Middle frontal gyrus (tissue), 1 donor: ENCODE data around the gene NHS.

Experiments
- DNase-seq: peaks from one replicate; pipeline ENCODE4 v3.0.0-alpha.2; 2015; ENCODE audit warnings: low spot score; ENCODE audit errors: extremely low spot score

NHS gene

DNA sequence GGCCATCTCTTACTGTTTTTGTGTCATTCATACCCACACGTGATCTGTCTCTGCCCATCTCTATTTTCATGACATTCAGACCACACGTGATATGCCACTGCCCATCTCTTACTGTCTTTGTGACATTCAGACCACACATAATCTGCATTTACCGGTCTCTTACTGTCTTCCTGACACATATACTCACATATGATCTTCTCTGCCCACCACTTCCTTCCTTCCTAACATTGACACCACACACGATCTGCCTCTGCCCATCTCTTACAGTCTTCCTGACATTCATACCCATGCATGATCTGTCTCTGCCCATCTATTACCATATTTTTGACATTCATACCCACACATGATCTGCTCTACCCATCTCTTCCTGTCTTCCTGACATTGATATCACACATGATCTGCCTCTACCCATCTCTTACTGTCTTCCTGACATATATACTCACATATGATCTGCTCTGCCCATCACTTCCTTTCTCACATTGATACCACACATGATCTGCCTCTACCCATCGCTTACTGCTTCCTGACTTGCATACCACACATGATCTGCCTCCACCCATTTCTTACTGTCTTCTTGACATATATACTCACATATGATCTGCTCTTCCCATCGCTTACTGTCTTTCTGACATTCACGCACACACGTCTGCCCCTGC, 398.3 kb downstream of the NHS start:
- no peak for DNase-seq

GRCh38 chrX:17774053-17774452, 399.1 kb downstream of the NHS start:
- DNase-seq = no peak

- no peak for DNase-seq
Measured at GRCh38 chrX:17778997-17779396, 404.0 kb downstream of the NHS start.

DNA sequence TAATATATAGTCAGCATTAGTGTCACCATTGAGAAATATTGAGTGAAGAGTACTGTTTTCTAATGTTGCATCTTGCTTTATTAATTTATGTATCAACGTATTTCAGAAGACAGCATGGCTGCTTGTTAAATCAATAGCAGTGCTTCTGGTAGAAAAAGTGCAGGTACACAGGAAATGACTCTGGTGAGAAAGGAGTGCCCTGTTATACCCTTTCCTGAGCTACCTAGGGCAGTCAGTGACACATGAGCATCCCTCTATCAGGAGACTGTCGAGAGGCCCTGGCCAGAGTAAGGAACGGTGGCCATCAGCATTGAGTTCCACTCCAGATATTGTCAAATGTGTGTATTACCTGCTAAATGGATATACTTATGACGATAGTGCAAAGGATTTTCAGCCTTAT, 404.4 kb downstream of the NHS start:
- DNase-seq = no peak
